GM12892 (cell line): ENCODE measurements around the gene KLF2.

ENCODE experiments used
- POLR2A ChIP-seq: IDR thresholded peaks from 2 replicates; pipeline ENCODE4 v1.6.1; 2011; ENCODE audit warnings: low read depth, low read length, control low read depth
- POLR2AphosphoS5 ChIP-seq: IDR thresholded peaks from 2 replicates; pipeline ENCODE4 v1.6.1; 2011; ENCODE audit warnings: low read depth, low read length, control low read depth

DNA sequence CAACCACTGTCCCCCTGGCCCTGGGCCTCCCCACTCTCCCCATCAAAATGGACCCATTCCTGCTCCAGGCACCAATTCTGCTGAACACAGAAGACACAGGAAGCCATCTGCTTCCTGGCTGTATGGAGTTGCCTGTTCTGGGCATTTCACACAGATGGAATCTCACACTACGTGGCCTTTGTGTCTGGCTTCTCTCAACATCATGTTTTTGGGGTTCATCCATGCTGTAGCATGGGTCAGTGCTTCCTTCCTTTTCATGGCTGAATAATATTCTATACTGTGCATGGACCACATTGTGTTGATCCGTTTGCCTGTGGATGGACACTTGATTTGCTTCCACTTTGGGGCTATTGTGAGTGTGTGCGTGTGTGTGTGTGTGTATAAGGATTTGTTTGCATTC is 15.0 kb upstream of the KLF2 start:
- TF ChIP-seq POLR2AphosphoS5: no peak
- TF ChIP-seq POLR2A: no peak
